NK-92 treated with Interleukin-12 subunit alpha and Interleukin-12 subunit beta, amount 100 ng/mL, for 24 hours (cell line): ENCODE measurements around the gene RCSD1.

ENCODE experiments used
- DNase-seq: peaks from one replicate; lab custom pipeline; 2025; lab: John Stamatoyannopoulos, UW

Gene RCSD1

GRCh38 chr1:167669209-167670124, 39.4 kb downstream of the RCSD1 start:
- no peak for DNase-seq

DNA sequence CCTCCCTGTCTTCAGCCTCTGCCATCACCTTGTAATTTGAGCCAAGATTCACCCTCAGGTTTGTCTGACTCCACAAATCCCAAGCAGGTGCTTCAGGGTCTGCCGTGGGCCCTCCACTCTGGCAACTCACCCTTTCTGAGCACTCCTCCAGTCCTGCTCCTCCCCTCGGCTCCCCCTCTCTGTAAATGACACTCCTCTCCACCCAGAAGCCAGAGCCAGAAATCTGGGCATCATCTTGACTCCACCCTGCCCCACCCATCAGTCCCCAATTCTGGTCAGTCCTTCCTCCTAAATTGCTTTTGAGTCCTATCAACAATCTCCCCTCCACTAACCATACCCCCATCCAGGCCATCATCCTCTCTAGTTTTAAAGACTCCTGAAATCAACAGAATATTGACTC, 40.5 kb downstream of the RCSD1 start:
- DNase-seq, result no peak

- no peak for DNase-seq
Observed at GRCh38 chr1:167671727-167672511, 41.9 kb downstream of the RCSD1 start.

- no peak for DNase-seq
Observed at GRCh38 chr1:167672831-167673230, 42.8 kb downstream of the RCSD1 start.

GRCh38 chr1:167673265-167673664, 43.2 kb downstream of the RCSD1 start:
- no peak for DNase-seq

GRCh38 chr1:167674156-167674555, 44.1 kb downstream of the RCSD1 start:
- DNase-seq, result no peak

- no peak for DNase-seq
Observed at GRCh38 chr1:167675440-167675839, 45.4 kb downstream of the RCSD1 start.

- DNase-seq, result no peak
Observed at GRCh38 chr1:167676205-167676915, 46.3 kb downstream of the RCSD1 start.

DNA sequence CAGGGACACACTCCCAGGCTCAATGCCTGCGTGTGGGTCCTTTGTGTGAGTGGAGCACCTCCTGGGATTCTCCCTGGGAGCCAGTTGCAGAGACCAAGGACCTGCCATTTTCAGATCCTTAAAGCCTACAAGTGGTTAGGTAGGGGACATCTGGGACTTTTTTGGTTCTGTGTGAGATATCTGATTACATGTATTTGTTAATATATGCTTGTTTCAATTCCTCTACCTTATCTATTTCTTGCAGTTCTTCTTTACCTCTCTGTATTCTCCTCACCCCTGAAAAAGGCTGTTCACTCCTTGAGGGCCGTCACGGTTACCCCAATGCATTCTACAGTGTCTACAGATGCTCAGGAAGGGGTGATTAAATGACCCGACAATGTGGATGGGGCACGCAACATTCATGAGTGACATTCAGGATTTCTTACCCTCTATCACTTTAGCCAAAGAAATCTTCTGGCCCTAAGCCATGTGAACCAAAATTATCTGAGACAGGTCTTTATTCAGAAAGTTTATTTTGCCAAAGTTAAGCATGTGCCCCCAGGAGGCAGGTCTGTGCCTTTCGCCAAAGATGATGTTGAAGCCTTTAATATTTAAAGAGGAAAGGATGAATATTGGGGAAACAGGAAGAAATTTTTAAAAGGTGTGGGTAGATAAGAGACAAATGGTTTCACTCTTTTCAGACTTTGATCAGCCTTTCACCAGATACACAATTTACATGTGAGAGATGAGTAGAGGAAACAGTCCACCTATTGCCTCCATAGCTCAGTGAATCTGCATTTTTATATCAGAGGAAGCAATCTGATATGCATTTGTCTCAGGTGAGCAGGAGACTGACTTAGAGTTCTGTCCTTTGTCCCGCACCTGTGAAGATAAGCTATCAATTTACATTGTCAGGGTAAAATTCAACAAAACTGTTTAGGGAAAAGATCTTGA, 47.1 kb downstream of the RCSD1 start:
- DNase-seq, result no peak

DNA sequence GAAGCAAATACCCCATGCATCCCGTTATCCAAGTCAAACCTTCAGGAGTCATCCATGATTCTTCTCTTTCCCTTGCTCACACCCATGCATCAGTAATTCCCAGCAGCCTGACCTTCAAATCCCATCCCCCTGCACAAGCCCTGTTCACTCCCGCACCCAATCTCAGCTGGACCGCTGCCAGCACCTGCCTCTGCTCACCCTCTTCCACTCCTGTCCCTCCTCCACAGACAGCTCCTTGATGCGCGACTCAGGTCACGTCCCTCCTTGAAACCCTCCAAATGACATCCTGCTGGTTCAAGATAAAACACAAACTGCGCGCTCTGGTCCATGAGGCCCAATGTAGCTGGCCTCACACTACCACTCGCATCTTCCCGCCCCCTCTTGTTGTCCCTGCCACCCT, 48.4 kb downstream of the RCSD1 start:
- DNase-seq, result no peak

DNA sequence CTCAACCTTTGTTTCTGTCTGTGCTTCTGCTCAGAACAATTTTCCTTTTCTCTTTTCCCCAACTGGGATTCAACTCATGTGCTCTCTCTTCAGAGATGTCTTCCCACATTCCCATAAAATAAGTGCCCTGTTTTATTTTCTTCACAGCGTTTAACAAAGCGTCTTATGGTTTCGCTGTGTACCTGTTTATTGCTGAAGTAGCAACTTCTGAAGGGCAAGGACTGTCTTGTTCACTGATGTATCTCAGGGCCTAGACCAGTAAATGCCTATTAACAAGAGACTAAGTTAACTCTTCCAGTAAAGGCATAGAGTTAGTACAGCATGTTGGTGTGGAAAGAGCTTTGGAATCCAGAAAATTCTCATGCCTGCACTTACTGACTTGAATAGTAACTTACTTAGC, 48.8 kb downstream of the RCSD1 start:
- DNase-seq, result no peak

DNA sequence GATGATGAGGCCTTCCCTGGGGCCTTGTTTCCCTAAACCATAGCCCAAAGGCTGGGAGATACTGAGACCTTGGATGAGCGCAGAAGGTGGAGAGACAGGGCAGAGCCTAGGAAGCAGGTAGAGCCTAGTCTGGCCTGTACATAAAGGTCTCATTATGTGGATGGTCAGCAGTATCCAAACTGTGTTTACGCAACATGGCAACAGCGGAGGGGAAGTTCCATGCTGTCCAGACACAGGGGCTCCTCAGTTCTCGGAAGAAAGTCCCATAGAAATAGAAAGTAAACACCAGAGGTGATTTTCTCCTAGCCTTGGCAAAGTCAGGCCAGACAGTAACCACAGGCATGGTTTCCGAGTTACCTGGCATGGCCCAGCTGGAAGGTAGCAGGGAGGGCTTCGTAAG, 49.7 kb downstream of the RCSD1 start:
- no peak for DNase-seq

DNA sequence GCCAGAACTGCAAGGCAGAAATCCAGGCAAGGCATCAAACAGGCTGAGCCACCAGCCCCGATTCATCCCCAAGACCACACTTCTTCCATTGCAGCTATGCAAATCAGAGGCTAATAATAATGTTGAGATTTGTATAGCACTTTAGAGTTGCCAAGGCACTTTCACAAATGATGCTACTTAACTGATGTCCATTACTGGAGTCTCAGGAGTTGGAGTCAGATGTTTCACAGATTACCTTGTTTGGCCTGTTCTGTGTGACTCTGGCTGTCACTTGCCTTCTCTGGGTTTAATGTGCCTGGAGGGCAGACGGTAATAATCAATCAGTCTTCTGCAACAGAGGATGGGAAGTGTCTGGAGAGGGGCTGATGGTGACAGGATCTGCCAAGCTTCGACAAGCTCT, 51.0 kb downstream of the RCSD1 start:
- no peak for DNase-seq

- DNase-seq, result no peak
Observed at GRCh38 chr1:167681451-167682098, 51.5 kb downstream of the RCSD1 start.

DNA sequence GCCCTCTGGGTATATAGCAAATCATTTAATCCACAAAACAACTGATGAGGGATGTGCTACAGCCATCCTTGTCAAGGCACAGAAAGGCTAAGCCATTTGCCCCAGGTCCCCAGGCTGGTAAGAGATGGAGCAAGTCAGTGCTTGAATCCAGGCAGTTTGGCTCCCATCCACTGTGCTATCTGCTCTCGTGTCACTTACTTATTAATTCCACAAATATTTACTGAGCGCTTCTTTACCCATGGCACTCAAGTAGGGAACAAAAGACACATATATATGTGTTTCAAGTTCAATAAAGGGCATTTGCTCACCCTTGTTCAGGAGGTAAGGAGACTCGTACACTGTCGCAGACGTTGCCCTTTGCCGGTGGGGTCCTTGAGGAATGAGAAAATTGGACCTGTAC, 53.2 kb downstream of the RCSD1 start:
- no peak for DNase-seq

- no peak for DNase-seq
Observed at GRCh38 chr1:167683641-167684502, 53.8 kb downstream of the RCSD1 start.

DNA sequence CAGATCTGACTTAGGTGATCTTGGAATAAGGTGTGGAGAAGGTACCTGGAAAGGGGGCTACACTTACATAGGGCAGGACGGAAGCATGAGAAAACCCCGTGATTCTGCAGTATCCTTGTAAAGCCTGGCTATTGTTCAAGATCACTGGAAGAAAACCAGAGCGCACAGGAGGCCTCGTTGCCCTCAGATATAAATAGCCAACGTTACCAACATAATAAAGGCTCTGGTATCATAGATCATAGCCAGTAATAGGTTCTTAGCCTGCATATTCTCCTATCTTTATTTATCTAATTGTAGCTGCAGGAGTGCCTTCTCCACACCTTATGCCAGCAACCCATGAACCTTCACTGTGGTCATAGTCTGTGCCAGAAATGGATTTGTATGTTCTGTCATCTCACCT, 55.8 kb downstream of the RCSD1 start:
- no peak for DNase-seq

DNA sequence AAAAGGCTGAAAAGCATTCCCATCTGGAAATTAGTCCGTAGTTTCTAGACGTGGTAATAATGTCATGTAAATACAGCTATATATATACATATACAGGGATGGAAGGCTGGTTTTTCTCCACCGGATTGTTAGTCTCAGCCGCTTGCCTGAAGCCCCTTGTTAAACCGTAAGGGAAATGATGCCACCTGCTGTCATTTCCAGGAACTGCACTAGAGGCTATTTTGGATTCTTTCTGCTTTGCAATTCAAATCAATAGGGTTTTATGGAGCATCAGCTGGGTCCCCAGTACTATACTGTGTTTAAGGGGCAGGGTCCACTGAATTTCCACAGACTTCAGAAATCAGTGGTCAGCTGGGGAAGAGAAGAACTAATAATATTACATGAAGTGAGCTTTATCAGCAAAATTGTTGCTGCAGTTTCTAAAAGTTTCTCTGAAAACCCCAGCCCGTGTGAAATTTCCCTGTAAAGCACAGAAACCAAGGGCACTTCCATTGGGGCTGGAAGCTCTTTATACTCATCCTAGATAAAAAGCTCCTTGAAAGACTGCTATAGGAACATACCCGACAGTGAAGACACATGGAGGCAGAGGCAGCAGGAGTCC, 58.0 kb downstream of the RCSD1 start:
- peak; percentile 44 for DNase-seq

- no peak for DNase-seq
Observed at GRCh38 chr1:167689567-167689920, 59.5 kb downstream of the RCSD1 start.

DNA sequence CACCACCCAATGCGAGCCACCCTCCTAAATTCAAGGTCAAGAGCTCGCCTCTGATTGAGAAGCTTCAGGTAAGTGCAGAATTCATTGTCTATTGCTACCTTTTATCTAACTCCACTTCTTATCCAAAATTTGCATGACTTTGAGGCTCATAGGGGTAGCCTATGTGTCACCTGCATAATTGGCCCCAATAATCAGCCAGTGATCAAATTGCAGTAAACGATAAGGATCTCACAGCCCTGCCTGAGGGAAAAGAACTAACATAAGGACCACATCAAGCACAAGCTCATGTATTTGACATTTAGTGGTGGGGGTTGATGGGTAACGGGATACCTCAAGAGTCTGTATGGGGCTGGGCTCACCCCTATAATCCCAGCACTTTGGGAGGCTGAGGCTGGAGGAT, 60.0 kb downstream of the RCSD1 start:
- no peak for DNase-seq
